Transverse colon (tissue), 3 donors: ENCODE measurements around the gene DOCK3.

ENCODE experiments used
- POLR2A ChIP-seq: fragments of 450-650 bp; IDR thresholded peaks from one replicate; pipeline ENCODE4 v1.6.1; 2016; ENCODE audit warnings: antibody characterized with exemption, mild to moderate bottlenecking, moderate library complexity
- POLR2AphosphoS5 ChIP-seq, 3 donors: sonication (generic); formaldehyde crosslinking; IDR thresholded peaks; one replicate each; pipeline ENCODE4 v1.6.1; 2016; ENCODE audit warnings: antibody characterized with exemption in 3 of 3

DNA sequence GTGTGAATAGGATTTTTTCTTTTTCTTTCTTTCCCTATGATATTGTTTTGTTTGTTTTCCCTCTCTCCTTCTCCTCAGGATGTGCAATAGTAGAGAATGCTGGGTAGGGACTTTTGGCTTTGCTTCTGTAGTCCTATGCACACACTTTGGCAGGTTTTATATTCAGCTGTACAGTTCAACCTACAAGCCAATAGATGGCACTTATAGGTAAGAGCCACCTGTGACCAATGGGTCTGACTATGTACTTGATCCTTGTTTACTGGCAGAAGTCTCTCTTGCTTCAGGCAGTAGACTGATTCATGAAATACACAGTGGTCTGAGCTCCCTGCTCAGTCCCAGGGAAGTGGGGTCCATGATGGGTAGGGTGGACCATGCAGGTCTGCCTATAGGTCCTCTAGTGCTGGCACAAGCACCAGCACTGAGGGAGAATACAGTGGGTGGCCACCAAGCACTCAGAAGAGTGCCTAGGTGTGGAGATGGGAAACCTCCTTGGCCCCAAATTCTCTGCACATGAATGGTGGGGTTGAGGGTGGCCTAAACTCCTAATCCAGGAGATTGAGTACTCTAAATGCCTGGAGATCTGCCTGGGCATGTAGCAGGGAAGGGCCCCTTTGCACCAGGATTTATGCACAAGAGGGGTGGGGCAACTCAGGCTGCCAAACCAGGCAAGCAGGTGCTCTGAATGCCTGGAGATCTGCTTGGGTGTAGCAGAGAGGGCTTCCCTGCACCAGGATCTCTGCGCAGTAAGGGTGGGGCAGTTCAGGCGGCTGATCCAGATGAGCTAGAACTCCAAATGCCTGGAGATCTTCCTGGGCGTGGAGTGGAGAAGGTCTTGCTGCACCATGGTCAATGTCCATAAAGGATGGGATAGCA lies 176.1 kb downstream of the DOCK3 start:
- TF ChIP-seq POLR2A (no peak), POLR2AphosphoS5 (IDR thresholded peaks at IDR 0.05) (no peak)
